Esophagus muscularis mucosa (tissue), 4 donors: ENCODE results near the gene GPSM1. TPM values are rescaled to one million over a fixed set of nuclear protein-coding genes. Genes with fewer than 3 reads are reported as not detected.

Experiments
- DNase-seq: peaks from one replicate; pipeline ENCODE4 v3.0.0-alpha.2; 2017; ENCODE audit errors: extremely low spot score
- H3K27ac ChIP-seq, 4 donors: fragments of 200-600 bp; sonication (generic); replicated peaks in 1 of 4; 1 replicate in 3 of 4; 2 replicates in 1 of 4; pipeline ENCODE4 v1.5.1; 2016 to 2019; ENCODE audit warnings: mild to moderate bottlenecking in 1 of 4
- H3K27me3 ChIP-seq, 4 donors: fragments of 200-600 bp; sonication (generic); one replicate each; pipeline versions ENCODE4 v1.5.1 to v1.6.0; 2016 to 2019
- H3K36me3 ChIP-seq, 4 donors: fragments of 200-600 bp; sonication (generic); one replicate each; pipeline ENCODE4 v1.5.1; 2016 to 2019
- H3K4me1 ChIP-seq, 4 donors: fragments of 200-600 bp; sonication (generic); one replicate each; pipeline ENCODE4 v1.5.1; 2016 to 2019
- H3K4me3 ChIP-seq, 4 donors: fragments of 200-600 bp; sonication (generic); 1 replicate in 2 of 4; 2 replicates in 2 of 4; pipeline ENCODE4 v1.5.1; 2016 to 2019; ENCODE audit warnings: mild to moderate bottlenecking in 4 of 4, moderate library complexity in 1 of 4
- H3K9me3 ChIP-seq, 4 donors: fragments of 200-600 bp; sonication (generic); 1 replicate in 3 of 4; 2 replicates in 1 of 4; pipeline ENCODE4 v1.5.1; 2016 to 2019
- CTCF ChIP-seq, 3 experiments: fragments of 200-600 bp in 2 of 3; fragments of 450-650 bp in 1 of 3; sonication (generic) in 2 of 3; IDR thresholded peaks; one replicate each; pipeline ENCODE4 v1.5.1; 2017 to 2019; ENCODE audit warnings: antibody characterized with exemption in 3 of 3, mild to moderate bottlenecking in 2 of 3, moderate library complexity in 1 of 3
- EP300 ChIP-seq: sonication (generic); formaldehyde crosslinking; IDR thresholded peaks from one replicate; pipeline ENCODE4 v1.6.1; 2017; ENCODE audit warnings: antibody characterized with exemption
- POLR2A ChIP-seq: fragments of 450-650 bp; IDR thresholded peaks from one replicate; pipeline ENCODE4 v1.6.1; 2017; ENCODE audit warnings: antibody characterized with exemption, moderate library complexity, mild to moderate bottlenecking, low read depth
- POLR2AphosphoS5 ChIP-seq, 2 donors: sonication (generic); formaldehyde crosslinking; IDR thresholded peaks; one replicate each; pipeline ENCODE4 v1.6.1; 2017; ENCODE audit warnings: antibody characterized with exemption in 2 of 2
- WGBS: methylation state at CpG from one replicate; pipeline ENCODE4 v1.1.5; 2018; 5-methylcytosine and 5-hydroxymethylcytosine counted together
- intact Hi-C: fragments of 100-400 bp; cut with DNase I; formaldehyde crosslinking; loops from one replicate; pipeline ENCODE4 v1.15.1; 2023
- total RNA-seq, 4 donors: library from RNA; depleted of rRNA; stranded (reverse); fragments of >200 nt; gene quantifications; one replicate each; pipeline versions ENCODE4 v1.1.0 to v1.2.1, GENCODE V29; 2016

GPSM1 gene
- total RNA-seq, 4 donors from 2014 or later = 8.3 to 18.5 (median 16.3) TPM

GRCh38 chr9:136332482-136332983 is 5.2 kb downstream of the GPSM1 start:
- H3K4me1 ChIP-seq = peaks cover 20 to 30% (median 24%) of the 10 kb centered on the region in 4 donors
- no peak overlapping the region for H3K27ac ChIP-seq
- DNase-seq = no peak
- H3K9me3 ChIP-seq = no peaks in the 10 kb centered on the region
- H3K4me3 ChIP-seq = no peak overlapping the region
- intact Hi-C loops = no loop called here
- no peaks in the 10 kb centered on the region for H3K27me3 ChIP-seq
- TF ChIP-seq POLR2A = no peak
- 87% methylated on average over 10 of the region's 11 CpGs for WGBS
- peaks cover 0 to 48% (median 26%) of the 10 kb centered on the region in 4 donors for H3K36me3 ChIP-seq

- no peak overlapping the region for H3K27ac ChIP-seq
- WGBS = 86% methylated on average over 9 of the region's 12 CpGs
These were observed 5.7 kb downstream of the GPSM1 start for GRCh38 chr9:136333045-136333444.

GRCh38 chr9:136333486-136333885 is 6.1 kb downstream of the GPSM1 start:
- intact Hi-C loops = no loop called here

More at GRCh38 chr9:136333045-136333444, 5.7 kb downstream of the GPSM1 start:
- H3K36me3 ChIP-seq = peaks cover 0 to 53% (median 31%) of the 10 kb centered on the region in 4 donors
- H3K4me1 ChIP-seq = peaks cover 16 to 25% (median 20%) of the 10 kb centered on the region in 4 donors
- H3K9me3 ChIP-seq = no peaks in the 10 kb centered on the region
- H3K27me3 ChIP-seq = no peaks in the 10 kb centered on the region
- TF ChIP-seq POLR2A (no peak), CTCF (IDR thresholded peaks at IDR 0.05) (no peak), EP300 (no peak), POLR2AphosphoS5 (IDR thresholded peaks at IDR 0.05) (no peak)
- no peak overlapping the region for H3K4me3 ChIP-seq
- DNase-seq = no peak
- intact Hi-C loops = no loop called here

GRCh38 chr9:136334541-136334940 is 7.2 kb downstream of the GPSM1 start:
- DNase-seq = no peak
- Histone ChIP-seq H3K27ac (no peak overlapping the region), H3K27me3 (no peaks in the 10 kb centered on the region), H3K4me3 (no peak overlapping the region), H3K36me3 (peaks cover 0 to 64% (median 40%) of the 10 kb centered on the region in 4 donors), H3K9me3 (no peaks in the 10 kb centered on the region), H3K4me1 (peaks cover 1 to 17% (median 10%) of the 10 kb centered on the region in 4 donors)
- intact Hi-C loops = no loop called here
- WGBS = 89% methylated on average over 16 of the region's 21 CpGs
- TF ChIP-seq POLR2A = no peak
- TF ChIP-seq POLR2AphosphoS5 (IDR thresholded peaks at IDR 0.05) = no peak
- no peak for TF ChIP-seq EP300
- TF ChIP-seq CTCF (IDR thresholded peaks at IDR 0.05) = no peak

More at GRCh38 chr9:136333486-136333885, 6.1 kb downstream of the GPSM1 start:
- DNase-seq = no peak
- TF ChIP-seq EP300 (no peak), CTCF (IDR thresholded peaks at IDR 0.05) (no peak), POLR2AphosphoS5 (IDR thresholded peaks at IDR 0.05) (no peak), POLR2A (no peak)
- WGBS = 86% methylated on average over 16 of the region's 17 CpGs
- Histone ChIP-seq H3K9me3 (no peaks in the 10 kb centered on the region), H3K27me3 (no peaks in the 10 kb centered on the region), H3K36me3 (peaks cover 0 to 57% (median 35%) of the 10 kb centered on the region in 4 donors), H3K27ac (no peak overlapping the region), H3K4me1 (peaks cover 12 to 21% (median 16%) of the 10 kb centered on the region in 4 donors), H3K4me3 (no peak overlapping the region)

- H3K27ac ChIP-seq = no peak overlapping the region
- no peak overlapping the region for H3K4me3 ChIP-seq
- no peaks in the 10 kb centered on the region for H3K9me3 ChIP-seq
- intact Hi-C loops = loop anchor here (5.0 kb wide), 1 partner anchor 62 kb away; no protein-coding TSS in a partner anchor
- H3K27me3 ChIP-seq = no peaks in the 10 kb centered on the region
- peaks cover 0 to 8% (median 7%) of the 10 kb centered on the region in 4 donors for H3K4me1 ChIP-seq
- DNase-seq = no peak
- TF ChIP-seq CTCF (IDR thresholded peaks at IDR 0.05) = no peak
- TF ChIP-seq EP300 = no peak
- TF ChIP-seq POLR2A = no peak
- no peak for TF ChIP-seq POLR2AphosphoS5 (IDR thresholded peaks at IDR 0.05)
- H3K36me3 ChIP-seq = peaks cover 0 to 69% (median 47%) of the 10 kb centered on the region in 4 donors
- 86% methylated on average over 13 of the region's 26 CpGs for WGBS
These were observed 8.2 kb downstream of the GPSM1 start for GRCh38 chr9:136335296-136336155.
